Dendritic cell treated with granulocyte-macrophage colony-stimulating factor and Interleukin-4, amounts not matched to agents 40 ng/mL and 50 ng/mL, for 4 days (primary cell): ENCODE data around the gene ZDHHC9.
"Not testable (repeated sequence)": the region's sequence is repeated elsewhere in the genome, so short reads cannot be mapped to it uniquely, and the experiment has no call there.

Experiments
- H3K27ac Mint-ChIP-seq: one replicate; pipeline ENCODE4 v1.8.0; 2022; ENCODE audit warnings: mild to moderate bottlenecking, mixed read lengths
- H3K27me3 Mint-ChIP-seq: one replicate; pipeline ENCODE4 v1.8.0; 2022; ENCODE audit warnings: mild to moderate bottlenecking, mixed read lengths
- H3K36me3 Mint-ChIP-seq: one replicate; pipeline ENCODE4 v1.8.0; 2022; ENCODE audit warnings: low read depth, mixed read lengths
- H3K4me1 Mint-ChIP-seq: one replicate; pipeline ENCODE4 v1.8.0; 2022; ENCODE audit warnings: low read depth, mixed read lengths
- H3K4me3 Mint-ChIP-seq: one replicate; pipeline ENCODE4 v1.8.0; 2022; ENCODE audit warnings: mild to moderate bottlenecking, moderate library complexity, mixed read lengths
- H3K9me3 Mint-ChIP-seq: one replicate; pipeline ENCODE4 v1.8.0; 2022; ENCODE audit warnings: mixed read lengths
- intact Hi-C: fragments of 100-400 bp; cut with micrococcal nuclease; formaldehyde crosslinking; loops from one replicate; pipeline ENCODE4 v1.15.0; 2022

The ZDHHC9 gene

DNA sequence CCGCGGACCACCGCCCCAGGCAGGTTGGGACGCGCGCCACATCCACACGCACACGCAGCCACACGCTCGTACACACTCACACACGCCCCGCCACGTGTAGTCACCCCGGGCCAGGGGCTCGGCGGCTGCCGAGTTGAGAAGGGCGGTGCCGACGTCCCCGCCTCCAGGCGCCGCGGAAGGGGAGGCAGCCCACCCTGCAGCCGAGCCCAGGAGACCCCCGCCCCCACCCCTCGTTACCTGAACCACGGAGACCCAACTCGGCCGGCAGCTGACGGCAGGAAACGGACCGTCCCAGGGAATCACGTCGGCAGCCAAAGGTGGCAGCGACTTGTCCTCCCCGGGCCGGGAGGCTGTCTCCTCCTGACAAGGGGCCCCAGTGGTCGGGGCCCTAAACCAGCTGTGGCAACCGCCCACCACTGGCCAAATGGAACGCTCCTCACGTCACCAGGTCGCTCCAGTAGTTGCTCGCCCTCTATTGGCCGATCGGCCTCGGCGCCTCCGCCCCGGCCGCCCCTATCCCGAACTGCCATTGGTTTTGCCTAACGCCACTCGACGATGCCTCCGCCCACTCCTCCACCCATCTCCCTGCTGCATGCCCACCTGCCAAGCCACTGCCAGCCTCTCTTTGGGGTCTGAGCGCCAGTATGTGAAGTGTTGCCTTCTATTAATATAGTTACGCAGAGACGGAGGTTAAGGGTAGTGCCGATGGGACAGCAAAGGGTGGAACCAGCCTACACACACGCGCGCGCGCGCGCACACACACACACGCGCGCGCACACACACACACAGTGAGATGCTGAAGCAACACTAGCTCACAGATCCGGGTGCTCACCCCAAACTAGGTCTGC is at the start of gene ZDHHC9:
Gene ZDHHC9 (minus strand): TSS at position 428 of the 848 bp plus-strand sequence. CDS start 1,941 bp downstream, outside the sequence.
- Mint-ChIP-seq H3K36me3 (peaks cover 5% of the 10 kb centered on the region), H3K27me3 (peaks cover 4% of the 10 kb centered on the region), H3K4me1 (peaks cover 29% of the 10 kb centered on the region), H3K9me3 (no peaks in the 10 kb centered on the region), H3K27ac (peak within 1 kb of the TSS; percentile 80), H3K4me3 (peak within 1 kb of the TSS; percentile 82)
- intact Hi-C loops: no loop called here

GRCh38 chrX:129877401-129877800 is 33.7 kb upstream of the ZDHHC9 start:
- no peak overlapping the region for H3K4me3 Mint-ChIP-seq

DNA sequence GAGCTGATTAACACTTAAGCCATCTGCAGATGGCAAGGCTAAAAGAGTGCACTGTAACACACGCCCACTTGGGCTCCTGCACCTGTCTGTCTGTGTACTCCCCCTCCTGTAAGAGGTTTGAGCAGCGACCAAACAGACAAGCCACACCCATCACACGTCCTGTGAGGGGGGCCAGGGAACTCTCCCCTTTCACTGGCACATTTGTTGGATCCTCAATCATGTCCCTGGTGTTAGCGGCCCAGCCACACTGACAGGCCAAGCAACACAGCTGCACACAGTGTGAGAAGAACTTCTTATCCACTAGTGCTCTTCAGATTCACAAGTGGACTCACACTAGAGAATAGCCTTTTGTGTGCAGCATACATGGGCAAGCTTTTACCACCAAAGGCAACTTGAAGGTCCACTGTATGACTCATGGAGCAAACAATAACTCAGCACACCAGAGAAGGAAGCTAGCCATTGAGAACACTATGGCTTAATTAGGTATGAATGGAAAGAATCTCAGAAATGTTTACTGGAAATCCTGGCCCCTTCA is 33.2 kb upstream of the ZDHHC9 start:
- intact Hi-C loops: no loop called here
- H3K4me1 Mint-ChIP-seq: no peaks in the 10 kb centered on the region
- H3K27ac Mint-ChIP-seq: no peak overlapping the region
- no peaks in the 10 kb centered on the region for H3K9me3 Mint-ChIP-seq
- no peaks in the 10 kb centered on the region for H3K36me3 Mint-ChIP-seq
- H3K27me3 Mint-ChIP-seq: no peaks in the 10 kb centered on the region
- H3K4me3 Mint-ChIP-seq: no peak overlapping the region

More at GRCh38 chrX:129877401-129877800, 33.7 kb upstream of the ZDHHC9 start:
- intact Hi-C loops: no loop called here
- no peak overlapping the region for H3K27ac Mint-ChIP-seq
- no peaks in the 10 kb centered on the region for H3K9me3 Mint-ChIP-seq
- no peaks in the 10 kb centered on the region for H3K4me1 Mint-ChIP-seq
- no peaks in the 10 kb centered on the region for H3K27me3 Mint-ChIP-seq
- H3K36me3 Mint-ChIP-seq: no peaks in the 10 kb centered on the region

GRCh38 chrX:129875669-129876068 is 32.0 kb upstream of the ZDHHC9 start:
- Mint-ChIP-seq H3K4me1 (no peaks in the 10 kb centered on the region), H3K4me3 (no peak overlapping the region), H3K27me3 (no peaks in the 10 kb centered on the region), H3K27ac (no peak overlapping the region), H3K9me3 (no peaks in the 10 kb centered on the region), H3K36me3 (no peaks in the 10 kb centered on the region)
- intact Hi-C loops: no loop called here

DNA sequence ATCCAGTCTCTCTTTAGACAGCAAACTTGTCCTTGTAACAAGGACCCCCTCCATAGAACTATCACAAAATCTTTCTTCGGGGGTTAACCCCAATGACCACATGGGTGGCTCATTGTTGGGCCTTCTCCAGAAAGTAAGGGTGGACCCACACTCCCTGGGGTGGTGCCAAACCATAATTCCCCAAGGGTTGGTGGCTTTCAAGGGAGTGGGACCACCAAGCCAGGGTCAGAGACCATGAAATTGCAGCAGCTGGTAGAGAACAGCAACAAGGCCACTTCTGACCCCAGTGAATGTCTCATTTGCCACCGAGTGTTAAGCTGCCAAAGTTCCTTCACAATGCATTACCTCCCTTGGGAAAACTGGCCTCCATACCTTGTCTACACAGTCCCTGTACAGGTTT is 28.8 kb upstream of the ZDHHC9 start:
- intact Hi-C loops: no loop called here
- H3K27ac Mint-ChIP-seq: no peak overlapping the region
- no peaks in the 10 kb centered on the region for H3K4me1 Mint-ChIP-seq
- H3K36me3 Mint-ChIP-seq: no peaks in the 10 kb centered on the region
- no peak overlapping the region for H3K4me3 Mint-ChIP-seq
- no peaks in the 10 kb centered on the region for H3K27me3 Mint-ChIP-seq
- no peaks in the 10 kb centered on the region for H3K9me3 Mint-ChIP-seq

- intact Hi-C loops, H3K4me3 Mint-ChIP-seq, H3K4me1 Mint-ChIP-seq, H3K27me3 Mint-ChIP-seq, H3K9me3 Mint-ChIP-seq, H3K36me3 Mint-ChIP-seq, H3K27ac Mint-ChIP-seq: not testable (repeated sequence)
Observed at GRCh38 chrX:129866321-129866720, 22.6 kb upstream of the ZDHHC9 start.

DNA sequence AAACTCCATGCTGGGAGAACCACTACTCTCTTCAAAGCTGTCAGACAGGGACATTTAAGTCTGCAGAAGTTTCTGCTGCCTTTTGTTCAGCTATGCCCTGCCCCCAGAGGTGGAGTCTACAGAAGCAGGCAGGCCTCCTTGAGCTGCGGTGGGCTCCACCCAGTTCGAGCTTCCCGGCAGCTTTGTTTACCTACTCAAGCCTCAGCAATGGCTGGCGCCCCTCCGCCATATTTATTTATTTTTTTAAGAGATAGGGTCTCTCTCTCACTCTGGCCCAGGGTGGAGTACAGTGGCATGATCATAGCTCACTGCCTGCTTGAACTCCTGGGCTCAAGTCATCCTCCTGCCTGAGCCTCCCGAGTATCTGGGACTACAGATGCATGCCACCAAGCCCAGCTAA is 15.4 kb upstream of the ZDHHC9 start:
- H3K36me3 Mint-ChIP-seq, H3K4me3 Mint-ChIP-seq, H3K27me3 Mint-ChIP-seq, intact Hi-C loops, H3K4me1 Mint-ChIP-seq, H3K9me3 Mint-ChIP-seq, H3K27ac Mint-ChIP-seq: not testable (repeated sequence)

DNA sequence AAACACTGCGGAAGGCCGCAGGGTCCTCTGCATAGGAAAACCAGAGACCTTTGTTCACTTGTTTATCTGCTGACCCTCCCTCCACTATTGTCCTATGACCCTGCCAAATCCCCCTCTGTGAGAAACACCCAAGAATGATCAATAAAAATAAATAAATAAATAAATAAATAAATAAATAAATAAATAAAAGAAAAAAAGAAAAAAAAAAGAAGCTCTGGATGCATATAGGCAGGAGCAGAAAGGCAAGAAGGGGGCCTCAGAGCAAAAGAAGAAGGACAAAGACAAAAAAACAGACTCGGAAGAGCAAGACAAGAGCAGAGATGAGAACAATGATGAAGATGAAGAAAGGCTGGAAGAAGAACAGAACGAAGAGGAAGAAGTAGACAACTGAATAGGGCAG is 8.1 kb upstream of the ZDHHC9 start:
- H3K36me3 Mint-ChIP-seq, H3K9me3 Mint-ChIP-seq, H3K27me3 Mint-ChIP-seq, H3K4me3 Mint-ChIP-seq, H3K4me1 Mint-ChIP-seq, H3K27ac Mint-ChIP-seq, intact Hi-C loops: not testable (repeated sequence)

DNA sequence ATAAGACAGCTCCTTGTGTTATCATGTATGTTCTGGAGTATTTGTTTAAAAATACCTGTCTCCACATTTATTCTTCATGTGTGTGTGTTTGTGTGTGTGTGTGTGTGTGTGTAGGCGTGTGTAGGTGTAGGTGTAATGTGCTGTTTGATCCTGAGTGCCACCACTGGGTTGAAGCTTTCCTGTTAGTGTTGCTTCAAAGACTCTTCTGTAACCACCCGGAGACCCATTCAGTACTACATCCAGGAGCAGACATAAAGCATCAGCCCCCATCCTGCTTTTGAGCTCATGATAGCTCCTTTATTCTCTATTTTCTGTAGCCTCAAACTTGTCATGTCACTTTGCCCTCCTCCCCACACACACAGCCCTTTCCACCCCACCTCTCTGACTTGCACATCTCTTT is 3.0 kb upstream of the ZDHHC9 start:
- H3K4me3 Mint-ChIP-seq: no peak overlapping the region
- H3K27ac Mint-ChIP-seq: no peak overlapping the region
- intact Hi-C loops: no loop called here
- H3K27me3 Mint-ChIP-seq: peaks cover 4% of the 10 kb centered on the region
- peaks cover 5% of the 10 kb centered on the region for H3K36me3 Mint-ChIP-seq
- H3K9me3 Mint-ChIP-seq: no peaks in the 10 kb centered on the region
- H3K4me1 Mint-ChIP-seq: peaks cover 15% of the 10 kb centered on the region

GRCh38 chrX:129845616-129846190 is 2.0 kb upstream of the ZDHHC9 start:
- Mint-ChIP-seq H3K4me3 (no peak overlapping the region), H3K27me3 (peaks cover 4% of the 10 kb centered on the region), H3K4me1 (peaks cover 20% of the 10 kb centered on the region), H3K27ac (no peak overlapping the region), H3K36me3 (peaks cover 5% of the 10 kb centered on the region), H3K9me3 (no peaks in the 10 kb centered on the region)
- intact Hi-C loops: no loop called here

GRCh38 chrX:129843209-129843458 is 552 bp downstream of the ZDHHC9 start:
- H3K4me3 Mint-ChIP-seq: peak overlapping the region; percentile 82
- H3K9me3 Mint-ChIP-seq: no peaks in the 10 kb centered on the region
- H3K27me3 Mint-ChIP-seq: peaks cover 4% of the 10 kb centered on the region
- H3K27ac Mint-ChIP-seq: peak overlapping the region; percentile 80
- intact Hi-C loops: no loop called here
- peaks cover 29% of the 10 kb centered on the region for H3K4me1 Mint-ChIP-seq
- H3K36me3 Mint-ChIP-seq: peaks cover 5% of the 10 kb centered on the region

DNA sequence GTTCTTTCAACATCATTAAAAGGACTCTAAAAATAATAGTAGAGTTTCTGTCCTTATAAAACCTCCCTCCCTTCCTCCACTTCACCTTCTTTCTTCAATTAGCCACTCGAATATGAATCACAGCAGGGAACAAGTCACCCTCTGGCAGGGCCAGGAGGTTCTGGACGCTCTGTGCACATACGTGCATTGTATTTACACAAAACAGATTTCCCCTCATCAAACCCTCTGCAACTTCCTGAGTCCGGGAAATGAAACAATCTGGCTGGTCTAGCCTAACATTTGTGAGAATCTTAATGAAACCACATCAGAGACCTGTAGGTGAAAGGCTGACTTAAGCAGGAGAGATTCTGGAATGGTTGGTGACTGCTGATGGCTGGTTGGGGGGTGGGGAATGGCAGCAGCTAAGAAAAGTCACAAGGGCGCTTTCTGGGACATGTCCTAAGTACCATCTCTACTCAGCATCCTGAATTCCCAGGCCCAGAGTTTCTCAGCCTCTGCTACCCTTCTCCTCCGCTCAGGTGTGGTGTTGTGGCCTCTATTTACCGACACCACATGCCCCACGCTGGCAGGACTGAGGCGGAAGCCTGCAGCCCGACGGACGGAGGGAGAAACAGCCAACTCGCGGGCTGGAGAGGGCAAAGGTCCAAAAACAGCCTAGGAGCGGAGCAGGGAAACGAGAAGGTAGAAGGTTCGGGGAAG is 1.0 kb downstream of the ZDHHC9 start:
- intact Hi-C loops: no loop called here
- no peaks in the 10 kb centered on the region for H3K9me3 Mint-ChIP-seq
- peak overlapping the region; percentile 80 for H3K27ac Mint-ChIP-seq
- H3K36me3 Mint-ChIP-seq: peaks cover 5% of the 10 kb centered on the region
- peaks cover 29% of the 10 kb centered on the region for H3K4me1 Mint-ChIP-seq
- H3K4me3 Mint-ChIP-seq: peak overlapping the region; percentile 82
- peaks cover 4% of the 10 kb centered on the region for H3K27me3 Mint-ChIP-seq

DNA sequence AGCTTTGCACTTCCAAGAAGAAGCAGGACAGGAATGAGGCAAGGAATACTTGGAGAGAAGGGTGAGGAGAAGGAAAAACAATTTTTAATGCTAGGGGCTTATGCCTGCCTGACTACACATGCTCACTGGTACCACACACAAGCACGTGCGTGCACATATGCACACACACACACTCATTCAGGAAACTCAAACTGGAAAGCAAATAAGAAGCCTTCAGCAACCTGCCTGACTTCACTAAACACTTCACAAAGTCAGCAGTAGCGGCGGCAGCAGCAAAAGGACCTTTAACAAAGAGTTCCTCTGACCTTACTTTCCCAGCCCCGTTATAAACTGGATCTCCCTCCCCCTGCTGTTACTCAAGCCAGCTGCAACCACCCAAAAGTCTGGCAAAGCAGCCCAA is 3.3 kb downstream of the ZDHHC9 start:
- intact Hi-C loops: no loop called here
- no peaks in the 10 kb centered on the region for H3K9me3 Mint-ChIP-seq
- H3K4me1 Mint-ChIP-seq: peaks cover 29% of the 10 kb centered on the region
- no peaks in the 10 kb centered on the region for H3K27me3 Mint-ChIP-seq
- peaks cover 5% of the 10 kb centered on the region for H3K36me3 Mint-ChIP-seq
- H3K27ac Mint-ChIP-seq: no peak overlapping the region
- no peak overlapping the region for H3K4me3 Mint-ChIP-seq

- H3K9me3 Mint-ChIP-seq: no peaks in the 10 kb centered on the region
- no peaks in the 10 kb centered on the region for H3K36me3 Mint-ChIP-seq
- no peak overlapping the region for H3K4me3 Mint-ChIP-seq
- H3K27me3 Mint-ChIP-seq: no peaks in the 10 kb centered on the region
- H3K4me1 Mint-ChIP-seq: peaks cover 16% of the 10 kb centered on the region
- intact Hi-C loops: no loop called here
- H3K27ac Mint-ChIP-seq: no peak overlapping the region
Observed at GRCh38 chrX:129836827-129837226, 6.9 kb downstream of the ZDHHC9 start.
